ENCODE measurements around the gene PRAME.
"Not testable (repeated sequence)": the region's sequence is repeated elsewhere in the genome, so short reads cannot be mapped to it uniquely, and the experiment has no call there.

PRAME gene

GRCh38 chr22:22552630-22553029 lies 6.4 kb downstream of the PRAME start:
- DNase-seq (ENCODE audit: low read depth in 2 of 2): no peak

- DNase-seq (ENCODE audit: low read depth in 2 of 2): no peak
These were observed 8.2 kb downstream of the PRAME start for GRCh38 chr22:22550789-22551434.

- no peak for DNase-seq (ENCODE audit: low read depth in 2 of 2)
These were observed 10.2 kb downstream of the PRAME start for GRCh38 chr22:22548910-22549309.

GRCh38 chr22:22548317-22548716 lies 10.7 kb downstream of the PRAME start:
- DNase-seq (ENCODE audit: low read depth in 2 of 2): no peak

GRCh38 chr22:22547692-22548300 lies 11.3 kb downstream of the PRAME start:
- no peak for DNase-seq (ENCODE audit: low read depth in 2 of 2)

- DNase-seq (ENCODE audit: low read depth in 2 of 2): no peak
These were observed 11.8 kb downstream of the PRAME start for GRCh38 chr22:22547226-22547625.

GRCh38 chr22:22546490-22546889 lies 12.6 kb downstream of the PRAME start:
- DNase-seq (ENCODE audit: low read depth in 2 of 2): no peak

- no peak for DNase-seq (ENCODE audit: low read depth in 2 of 2)
These were observed 14.0 kb downstream of the PRAME start for GRCh38 chr22:22545084-22545483.

GRCh38 chr22:22538226-22538989 lies 20.7 kb downstream of the PRAME start:
- no peak for DNase-seq (ENCODE audit: low read depth in 2 of 2)

GRCh38 chr22:22536916-22537315 lies 22.1 kb downstream of the PRAME start:
- DNase-seq (ENCODE audit: low read depth in 2 of 2): no peak

GRCh38 chr22:22536515-22536914 lies 22.6 kb downstream of the PRAME start:
- no peak for DNase-seq (ENCODE audit: low read depth in 2 of 2)

GRCh38 chr22:22535662-22536061 lies 23.4 kb downstream of the PRAME start:
- DNase-seq (ENCODE audit: low read depth in 2 of 2): no peak

- DNase-seq (ENCODE audit: low read depth in 2 of 2): no peak
These were observed 24.3 kb downstream of the PRAME start for GRCh38 chr22:22534604-22535415.

- no peak for DNase-seq (ENCODE audit: low read depth in 2 of 2)
These were observed 25.2 kb downstream of the PRAME start for GRCh38 chr22:22533863-22534262.

- no peak for DNase-seq (ENCODE audit: low read depth in 2 of 2)
These were observed 25.6 kb downstream of the PRAME start for GRCh38 chr22:22533417-22533816.

- DNase-seq (ENCODE audit: low read depth in 2 of 2): not testable (repeated sequence)
These were observed 26.5 kb downstream of the PRAME start for GRCh38 chr22:22532547-22533071.

GRCh38 chr22:22531770-22532546 lies 27.1 kb downstream of the PRAME start:
- no peak for DNase-seq (ENCODE audit: low read depth in 2 of 2)

GRCh38 chr22:22528780-22529179 lies 30.3 kb downstream of the PRAME start:
- DNase-seq (ENCODE audit: low read depth in 2 of 2): no peak

GRCh38 chr22:22527312-22527711 lies 31.8 kb downstream of the PRAME start:
- DNase-seq (ENCODE audit: low read depth in 2 of 2): no peak

- DNase-seq (ENCODE audit: low read depth in 2 of 2): no peak
These were observed 32.7 kb downstream of the PRAME start for GRCh38 chr22:22526125-22526912.
